ENCODE measurements around the gene CHST4.

DNA sequence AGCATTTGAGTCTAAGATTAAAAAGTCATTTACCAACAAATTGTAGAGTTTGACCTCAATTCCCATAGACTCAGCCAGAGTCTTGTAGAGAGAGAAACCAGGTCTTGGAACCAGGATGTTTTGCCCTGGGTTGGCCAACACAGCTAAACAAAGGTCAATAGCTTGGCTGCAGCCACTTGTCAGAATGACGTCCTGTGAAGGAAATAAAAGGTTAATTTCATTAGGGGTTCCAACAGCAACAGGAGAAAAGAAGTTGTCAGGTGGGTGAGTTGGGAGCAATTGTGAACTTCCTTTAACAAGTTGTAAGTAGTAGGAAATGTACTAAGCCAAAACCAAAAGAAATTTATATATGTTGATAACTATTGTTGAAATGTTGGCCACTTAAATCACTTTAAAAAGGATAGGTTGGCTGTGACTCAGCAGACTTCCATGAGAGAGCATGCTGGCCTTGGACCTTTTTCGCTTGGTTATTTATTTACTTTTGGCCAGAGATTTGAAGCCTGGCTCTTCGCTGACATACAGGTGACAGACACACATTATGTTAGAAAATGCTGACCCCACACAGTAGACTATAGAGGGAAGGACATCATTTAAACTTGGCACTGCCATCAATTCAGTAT is 46.4 kb downstream of the CHST4 start:
- no peak for TF ChIP-seq ZNF317 (CRISPR knock-in tag; IDR thresholded peaks at IDR 0.05; ENCODE audit: borderline replicate concordance, low read depth)
- TF ChIP-seq JAZF1 (CRISPR knock-in tag; IDR thresholded peaks at IDR 0.05) = no peak

Measured in WTC11 (cell line).